GM19025 (cell line): Measurements from ENCODE around the gene NAPG.
"Not testable (repeated sequence)": the region's sequence is repeated elsewhere in the genome, so short reads cannot be mapped to it uniquely, and the experiment has no call there.

Experiments used
- ATAC-seq: cut with Tn5 transposase; IDR thresholded peaks from one replicate; pipeline ENCODE4 v1.9.1; 2021; ENCODE audit warnings: mild to moderate bottlenecking, low read depth, moderate library complexity; ENCODE audit not compliant: unreplicated experiment

NAPG gene

DNA sequence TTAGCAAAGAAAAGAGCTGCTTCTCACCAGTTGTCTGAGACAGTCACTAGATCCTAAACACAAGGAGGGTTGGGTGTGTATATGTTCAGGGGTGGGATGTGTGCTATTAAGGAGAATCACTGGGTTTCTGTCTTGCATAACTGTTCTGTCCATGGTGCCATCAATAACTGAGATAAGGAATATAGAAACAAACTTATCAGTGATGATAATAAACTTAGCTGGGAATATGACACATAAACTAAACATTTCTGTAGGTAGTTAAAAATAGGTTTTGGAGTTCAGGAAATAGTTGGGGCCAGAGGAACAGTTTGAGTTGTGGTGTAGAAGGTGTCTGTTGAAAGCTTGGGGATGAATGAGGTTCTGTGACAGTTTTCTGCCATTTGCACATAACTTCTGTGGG lies 17.4 kb downstream of the NAPG start:
- no peak for ATAC-seq

GRCh38 chr18:10544093-10544748 lies 18.4 kb downstream of the NAPG start:
- no peak for ATAC-seq

DNA sequence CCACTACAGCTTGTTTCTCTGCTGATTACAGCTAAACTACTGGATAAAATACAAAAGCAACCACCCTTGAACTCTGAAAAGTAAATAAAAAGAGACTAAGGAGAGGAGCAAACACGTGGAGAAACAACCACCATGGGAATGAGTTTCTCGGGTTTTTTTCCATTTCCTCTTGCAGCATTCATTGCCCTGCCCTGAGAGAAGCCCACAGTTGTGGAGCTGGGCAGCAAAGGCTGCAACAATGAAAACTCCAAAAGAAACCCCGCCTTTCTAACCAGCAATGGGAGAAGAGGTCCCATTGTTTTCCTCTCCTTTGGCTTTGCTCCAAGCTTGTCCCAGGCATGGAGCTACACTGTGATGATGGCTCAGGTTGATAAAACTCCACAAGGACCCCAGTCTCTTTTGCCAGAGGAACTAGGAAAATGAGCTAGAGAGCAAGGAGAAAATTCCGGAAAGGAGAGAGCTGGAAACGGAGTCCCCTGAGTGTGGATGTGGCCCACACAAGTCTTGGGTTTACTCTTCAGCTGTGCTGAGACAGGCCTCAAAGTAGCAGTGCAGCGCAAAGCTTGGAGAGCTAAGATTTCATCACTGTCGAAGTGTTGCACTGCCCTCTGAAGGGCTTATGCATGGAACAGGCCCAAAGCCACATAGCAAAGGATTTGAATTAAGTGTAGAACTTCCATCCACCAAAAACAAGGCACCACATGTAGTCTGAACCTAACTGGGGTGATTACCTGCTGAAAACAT lies 20.9 kb downstream of the NAPG start:
- ATAC-seq, result no peak

DNA sequence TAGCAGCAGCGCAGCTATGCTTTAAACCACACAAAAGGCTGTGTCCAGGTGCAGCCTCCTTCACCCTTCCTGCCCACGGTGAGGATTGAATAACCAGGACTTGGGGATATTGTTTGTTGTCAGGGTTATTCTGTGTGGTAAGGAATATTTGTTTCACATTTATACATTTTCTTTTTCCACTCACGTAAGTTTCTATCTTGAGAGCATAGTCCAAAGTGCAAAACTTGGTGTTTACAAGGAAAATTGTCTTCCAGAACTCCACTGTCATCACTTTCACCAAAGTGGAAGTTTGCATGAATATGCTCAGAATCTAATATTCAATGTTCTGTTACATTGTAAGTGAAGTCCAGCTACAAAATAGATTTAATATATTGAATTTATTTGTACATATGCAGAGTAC lies 26.4 kb downstream of the NAPG start:
- no peak for ATAC-seq

DNA sequence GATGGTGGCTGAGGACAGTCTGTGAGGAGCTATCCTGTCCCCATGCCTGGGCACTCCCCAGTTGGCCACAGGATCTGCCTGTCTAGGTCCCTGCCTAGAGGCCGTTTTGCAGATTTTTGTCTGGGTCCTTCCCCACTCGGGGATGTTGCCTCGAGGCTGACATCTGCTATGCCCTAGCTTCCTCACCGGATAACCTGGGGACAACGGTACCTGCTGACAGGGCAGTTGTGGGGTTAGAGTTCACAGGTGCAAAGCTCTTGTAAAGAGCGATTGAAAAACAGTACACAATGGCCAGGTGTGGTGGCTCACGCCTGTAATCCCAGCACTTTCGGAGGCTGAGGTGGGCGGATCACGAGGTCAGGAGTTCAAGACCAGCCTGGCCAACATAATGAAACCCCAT lies 30.4 kb downstream of the NAPG start:
- not testable (repeated sequence) for ATAC-seq

DNA sequence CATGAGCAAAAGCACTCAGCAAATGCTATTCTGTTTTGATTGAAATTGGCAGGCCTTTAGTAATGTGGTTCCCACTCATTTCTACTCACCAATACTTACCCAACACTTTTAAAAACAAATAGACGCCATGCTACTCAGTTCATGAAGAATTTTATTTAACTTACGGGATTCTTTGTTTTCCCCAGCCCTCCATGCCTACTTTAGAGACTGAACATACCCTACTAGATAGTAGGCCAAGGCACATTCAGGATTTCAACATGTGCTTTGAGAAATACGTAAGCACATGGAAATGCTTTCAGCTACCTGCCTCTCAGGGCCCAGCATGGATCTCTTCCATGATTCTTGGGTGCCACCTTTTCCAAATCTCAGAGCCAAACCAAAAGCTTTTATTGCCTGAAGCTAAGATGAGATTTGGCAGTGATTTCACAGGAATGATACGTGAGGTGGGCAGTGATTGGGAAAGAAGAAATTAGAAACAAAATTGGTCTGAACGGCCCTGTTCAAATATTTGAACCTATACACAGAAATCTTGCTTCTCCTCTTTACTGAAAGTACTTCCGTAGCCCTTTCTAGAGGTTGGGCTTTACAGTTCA lies 31.4 kb downstream of the NAPG start:
- no peak for ATAC-seq

DNA sequence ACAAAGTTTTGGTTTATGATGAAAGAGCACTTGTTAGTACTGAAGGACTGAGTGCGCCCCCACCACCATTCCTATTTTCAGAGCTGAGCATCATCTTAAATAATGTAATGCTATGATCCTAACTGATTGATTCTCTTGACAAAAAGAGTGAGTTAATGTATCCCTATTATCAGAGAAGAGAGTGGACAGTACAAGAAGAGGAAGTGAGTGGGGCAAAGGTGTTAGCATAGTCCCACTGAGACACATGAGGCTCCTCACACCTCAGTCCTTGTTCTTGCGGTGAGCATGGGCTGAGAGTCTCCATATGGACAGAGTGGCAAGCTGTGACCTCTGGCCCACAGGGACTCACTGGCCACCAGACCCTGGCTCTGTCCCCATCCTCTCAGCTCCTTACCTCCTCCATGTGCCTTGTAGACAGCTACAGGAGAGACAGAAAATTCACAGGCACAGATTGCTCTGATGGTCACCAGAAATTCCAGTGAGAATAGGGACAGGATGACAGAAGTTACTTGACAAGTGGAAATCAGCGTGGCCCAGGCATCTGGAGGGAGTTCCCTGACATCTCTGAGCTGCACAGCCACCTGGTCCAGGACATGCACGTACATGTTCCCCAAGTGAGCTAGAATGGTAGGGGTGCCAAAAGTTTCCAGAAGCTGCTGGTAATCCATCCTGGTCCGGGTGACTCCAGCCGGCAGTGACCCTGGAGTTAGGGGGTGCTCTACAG lies 32.6 kb downstream of the NAPG start:
- ATAC-seq, result no peak

DNA sequence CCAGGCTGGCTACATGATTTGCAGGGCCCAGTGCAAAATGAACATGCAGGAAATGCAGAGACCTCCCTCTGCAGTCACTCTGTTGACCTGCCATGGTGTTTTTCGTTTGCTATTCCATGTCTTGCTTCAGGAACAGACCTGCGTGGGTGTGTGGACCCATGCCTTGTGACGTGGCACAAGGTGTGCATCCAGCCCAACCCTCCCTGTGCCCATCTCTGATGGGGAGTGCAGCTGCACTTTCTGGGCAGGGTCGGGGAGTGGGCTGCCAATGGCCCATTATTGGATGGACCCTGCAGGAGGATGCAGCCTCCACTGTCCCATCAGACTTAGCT lies 33.1 kb downstream of the NAPG start:
- no peak for ATAC-seq

DNA sequence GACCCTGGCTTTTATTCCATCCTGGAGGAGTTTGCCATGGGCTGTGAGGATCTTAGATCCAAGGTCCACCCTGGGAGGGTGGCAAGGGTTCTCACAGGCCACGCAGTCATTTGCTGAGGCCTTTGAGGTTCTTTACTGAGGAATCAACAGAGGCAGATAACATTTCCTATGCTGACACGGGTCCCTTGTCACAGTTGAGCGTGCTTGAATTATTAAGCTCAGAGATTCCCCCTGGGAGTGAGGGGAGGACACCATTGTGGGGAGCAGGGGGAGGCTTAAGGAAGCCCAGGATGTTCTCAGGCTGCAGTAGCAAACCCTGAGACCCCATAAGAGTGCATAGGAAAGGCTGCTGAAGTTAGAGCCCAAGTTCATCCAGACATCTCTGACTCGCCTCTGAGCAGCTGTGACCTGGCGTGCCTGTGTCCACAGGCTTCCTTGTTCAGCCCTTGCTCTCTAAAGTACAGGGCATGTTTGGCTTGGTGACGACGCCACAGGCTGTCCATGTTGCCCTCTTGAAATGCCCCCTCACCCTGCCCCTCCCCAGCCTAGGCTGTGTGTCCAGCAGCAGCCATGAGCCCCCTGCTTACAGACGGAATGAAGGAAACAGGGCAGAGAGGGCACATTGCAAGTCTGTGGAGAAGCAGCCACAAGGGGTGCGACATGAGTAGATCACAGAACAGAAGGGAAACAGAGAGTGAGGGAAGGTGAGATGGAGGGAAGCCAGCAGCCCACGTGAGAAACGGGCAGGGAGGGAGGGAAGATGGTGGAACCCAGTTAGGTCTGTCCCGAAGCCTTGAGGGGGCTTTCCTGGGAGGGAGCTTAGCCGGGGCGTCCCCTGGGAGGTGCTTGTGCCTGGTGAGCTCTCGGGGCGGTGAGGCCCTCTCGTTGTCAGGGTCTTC lies 34.0 kb downstream of the NAPG start:
- ATAC-seq, result peak; percentile 62

DNA sequence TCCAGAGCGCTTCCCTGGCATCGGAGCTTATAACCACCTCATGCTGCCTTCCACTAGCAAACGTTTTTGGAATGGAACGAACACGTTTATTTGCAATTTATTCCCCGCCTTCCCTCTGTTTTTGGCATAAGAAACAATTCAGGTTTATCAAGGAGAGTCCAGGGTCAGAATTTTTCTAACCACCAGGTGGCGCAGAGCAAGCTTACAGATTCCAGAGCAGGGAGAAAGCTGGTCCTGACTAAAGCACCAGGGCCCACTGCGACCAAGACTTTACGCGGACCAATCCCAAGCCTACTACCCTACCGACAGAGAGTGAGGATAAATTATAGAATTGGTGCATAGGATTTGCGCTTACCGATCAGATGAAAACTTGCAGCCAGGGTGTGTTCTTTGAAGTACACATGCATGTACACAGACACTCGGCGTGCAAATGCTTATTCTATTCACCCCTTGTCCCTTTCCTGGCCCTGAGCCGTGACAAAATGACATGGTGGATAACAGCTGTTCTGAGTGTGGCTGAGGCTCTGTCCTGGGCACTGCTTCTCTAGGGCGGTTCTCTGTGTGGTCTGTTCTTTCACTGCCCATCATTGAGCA lies 34.7 kb downstream of the NAPG start:
- peak; percentile 44 for ATAC-seq

DNA sequence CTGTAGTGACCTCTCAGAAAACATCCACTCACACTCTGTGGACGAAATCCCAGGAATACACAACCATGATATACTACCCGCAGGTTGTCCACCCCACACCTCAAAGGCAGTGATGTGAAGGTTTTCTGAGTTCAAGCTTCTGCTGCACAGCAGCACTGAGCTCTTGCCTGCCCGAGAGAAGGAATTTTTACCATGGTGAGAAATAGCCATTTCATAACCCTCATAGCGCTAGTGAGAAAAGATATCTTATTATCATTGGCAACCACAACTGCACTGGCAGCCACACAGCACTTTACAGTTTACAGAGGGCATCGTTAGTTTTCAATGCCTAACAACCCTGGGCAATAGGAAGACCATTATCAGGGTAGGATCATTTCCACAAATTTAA lies 36.9 kb downstream of the NAPG start:
- ATAC-seq, result no peak

DNA sequence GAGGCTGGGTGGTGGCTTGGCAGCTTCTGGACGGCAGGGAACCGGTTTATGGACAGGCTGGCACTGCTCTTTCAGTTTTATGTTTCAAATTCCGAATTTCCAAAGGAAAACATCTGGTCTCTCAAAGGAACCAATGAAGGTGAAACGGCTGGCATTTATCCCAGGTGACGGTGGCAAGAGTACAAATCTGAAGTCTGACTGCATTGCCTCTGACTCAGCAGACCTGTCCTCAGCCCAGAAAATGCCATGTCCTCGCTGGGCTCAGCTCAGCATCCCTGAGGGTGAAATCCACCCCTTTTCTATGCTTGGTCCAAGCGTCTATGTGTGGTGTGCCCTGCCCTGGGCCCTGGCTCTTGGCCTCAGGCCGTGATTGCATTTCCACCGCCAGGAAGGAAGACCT lies 38.1 kb downstream of the NAPG start:
- ATAC-seq, result no peak

DNA sequence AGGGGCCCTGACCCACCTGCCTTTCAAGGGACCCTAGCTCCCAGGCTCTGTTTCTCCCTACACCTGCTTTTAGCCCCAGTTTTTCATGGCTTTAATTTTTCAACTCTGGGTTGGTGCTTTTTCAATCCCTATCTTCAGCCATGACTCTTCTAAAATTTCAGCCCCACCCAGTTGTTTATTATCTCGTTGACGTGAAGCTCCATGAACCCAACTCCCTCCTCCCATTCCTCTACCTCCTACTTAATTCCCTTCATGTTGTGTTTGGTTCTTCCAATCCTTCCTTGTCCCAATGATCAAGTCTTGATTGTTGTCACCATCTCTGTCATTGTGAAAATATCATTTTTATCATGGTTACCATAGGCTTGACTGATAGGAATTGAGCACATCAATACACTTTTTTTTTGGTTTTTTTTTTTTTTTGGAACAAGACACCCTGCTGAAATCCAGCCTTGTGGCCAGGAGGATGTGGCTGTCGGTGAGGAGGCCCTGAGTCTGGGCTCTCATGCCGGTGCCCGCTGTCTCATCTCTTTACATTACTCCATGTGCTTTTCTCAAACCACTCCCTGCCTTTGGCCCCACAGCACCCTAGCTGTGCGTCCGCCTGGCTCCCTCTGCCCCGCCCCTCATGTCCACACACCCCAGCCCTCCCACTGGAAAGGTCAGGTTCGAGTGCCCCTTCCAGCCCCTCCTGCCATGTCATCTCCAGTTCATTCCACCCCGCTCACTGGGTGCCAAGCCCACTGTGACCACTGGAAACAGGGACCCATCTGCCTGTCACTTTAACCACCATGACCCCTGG lies 39.3 kb downstream of the NAPG start:
- no peak for ATAC-seq

GRCh38 chr18:10565835-10566234 lies 40.0 kb downstream of the NAPG start:
- ATAC-seq, result no peak

DNA sequence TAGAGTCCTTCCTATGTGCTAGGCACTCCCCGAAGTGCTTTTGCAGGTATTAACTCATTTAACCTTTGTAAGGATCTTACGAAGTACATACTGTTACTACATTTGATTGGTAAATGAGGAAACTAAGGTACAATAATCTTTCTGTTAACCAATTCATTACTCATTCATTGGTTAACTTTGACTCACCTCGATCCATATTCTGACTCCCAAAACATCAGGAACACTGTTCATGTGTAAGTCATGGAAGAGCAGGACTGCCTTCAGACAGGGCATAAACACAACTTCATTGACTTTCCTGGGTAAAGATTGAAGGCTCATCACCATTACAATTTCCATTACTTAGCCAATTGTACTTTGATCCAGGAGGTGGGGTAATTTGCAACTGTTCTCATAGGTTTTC lies 40.6 kb downstream of the NAPG start:
- ATAC-seq, result no peak

- ATAC-seq, result not testable (repeated sequence)
Measured at GRCh38 chr18:10569941-10570340, 44.1 kb downstream of the NAPG start.

DNA sequence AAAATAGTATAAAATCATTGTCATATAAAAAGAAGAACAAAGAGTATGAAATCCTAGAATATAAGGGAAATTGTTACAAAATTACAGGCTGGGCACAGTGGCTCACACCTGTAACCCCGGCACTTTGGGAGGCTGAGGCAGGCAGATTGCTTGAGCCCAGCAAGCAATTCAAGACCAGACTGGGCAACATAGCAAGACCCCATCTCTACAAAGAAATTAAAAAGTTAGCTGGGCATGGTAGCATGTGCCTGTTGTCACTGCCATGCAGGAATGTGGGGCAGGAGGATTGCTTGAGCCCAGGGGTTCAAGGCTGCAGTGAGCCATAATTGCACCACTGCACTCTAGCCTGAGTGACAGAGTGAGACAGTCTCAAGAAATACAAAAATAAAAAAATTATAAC lies 44.8 kb downstream of the NAPG start:
- no peak for ATAC-seq

- ATAC-seq, result no peak
Measured at GRCh38 chr18:10571537-10571936, 45.7 kb downstream of the NAPG start.

- ATAC-seq, result not testable (repeated sequence)
Measured at GRCh38 chr18:10573261-10573660, 47.4 kb downstream of the NAPG start.
